GM12892 (cell line): Measurements from ENCODE around the gene SOX2.

ENCODE experiments used
- DNase-seq: peaks from one replicate; pipeline ENCODE4 v3.0.0; 2011; ENCODE audit not compliant: insufficient read length
- FAIRE-seq: peaks from 2 replicates; lab custom pipeline; 2011; peaks lifted over from hg19 to GRCh38; lab: Jason Lieb, UNC
- POLR2A ChIP-seq: IDR thresholded peaks from 2 replicates; pipeline ENCODE4 v1.6.1; 2011; ENCODE audit warnings: low read depth, low read length, control low read depth
- POLR2AphosphoS5 ChIP-seq: IDR thresholded peaks from 2 replicates; pipeline ENCODE4 v1.6.1; 2011; ENCODE audit warnings: low read depth, low read length, control low read depth
- TAF1 ChIP-seq: IDR thresholded peaks from 2 replicates; pipeline ENCODE4 v1.6.1; 2011; ENCODE audit warnings: low read depth, mild to moderate bottlenecking, control low read depth, low read length, borderline replicate concordance

Gene SOX2

DNA sequence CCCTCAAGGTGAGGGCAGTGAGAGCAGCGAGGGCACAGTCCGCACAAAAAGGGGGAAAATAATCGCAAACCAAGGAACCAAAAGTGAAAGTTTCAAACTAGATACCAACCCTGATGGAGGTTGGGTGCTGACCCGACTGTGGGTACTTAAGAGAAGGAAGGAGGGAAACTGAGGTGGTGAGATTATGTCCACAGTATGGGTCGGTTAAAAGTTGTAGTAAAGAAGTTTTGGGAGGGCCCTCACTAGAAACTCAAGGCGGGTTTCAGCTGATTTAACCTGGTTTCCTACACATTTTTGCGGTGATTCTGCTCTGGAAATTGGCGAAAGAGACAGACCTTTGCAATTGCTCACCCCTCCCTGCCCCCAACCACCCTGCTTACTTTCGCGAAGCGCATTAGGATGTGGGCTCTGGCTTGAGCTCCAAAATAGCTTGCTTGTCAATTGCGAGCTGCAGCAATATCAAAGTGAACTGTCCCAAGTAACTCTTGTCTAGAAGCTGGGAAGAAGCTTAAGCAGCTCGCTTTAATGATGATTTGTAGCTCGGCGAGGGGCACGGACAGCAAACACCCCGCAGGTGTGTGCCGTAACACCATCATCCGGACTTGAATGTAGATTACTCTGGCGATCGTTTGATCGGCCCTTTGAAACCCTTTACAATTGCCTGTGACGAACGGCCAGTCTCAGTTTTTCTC lies 15.8 kb downstream of the SOX2 start:
- FAIRE-seq (no peak), DNase-seq (no peak)
- TF ChIP-seq POLR2AphosphoS5, result no peak
- TF ChIP-seq TAF1, result no peak
- no peak for TF ChIP-seq POLR2A

DNA sequence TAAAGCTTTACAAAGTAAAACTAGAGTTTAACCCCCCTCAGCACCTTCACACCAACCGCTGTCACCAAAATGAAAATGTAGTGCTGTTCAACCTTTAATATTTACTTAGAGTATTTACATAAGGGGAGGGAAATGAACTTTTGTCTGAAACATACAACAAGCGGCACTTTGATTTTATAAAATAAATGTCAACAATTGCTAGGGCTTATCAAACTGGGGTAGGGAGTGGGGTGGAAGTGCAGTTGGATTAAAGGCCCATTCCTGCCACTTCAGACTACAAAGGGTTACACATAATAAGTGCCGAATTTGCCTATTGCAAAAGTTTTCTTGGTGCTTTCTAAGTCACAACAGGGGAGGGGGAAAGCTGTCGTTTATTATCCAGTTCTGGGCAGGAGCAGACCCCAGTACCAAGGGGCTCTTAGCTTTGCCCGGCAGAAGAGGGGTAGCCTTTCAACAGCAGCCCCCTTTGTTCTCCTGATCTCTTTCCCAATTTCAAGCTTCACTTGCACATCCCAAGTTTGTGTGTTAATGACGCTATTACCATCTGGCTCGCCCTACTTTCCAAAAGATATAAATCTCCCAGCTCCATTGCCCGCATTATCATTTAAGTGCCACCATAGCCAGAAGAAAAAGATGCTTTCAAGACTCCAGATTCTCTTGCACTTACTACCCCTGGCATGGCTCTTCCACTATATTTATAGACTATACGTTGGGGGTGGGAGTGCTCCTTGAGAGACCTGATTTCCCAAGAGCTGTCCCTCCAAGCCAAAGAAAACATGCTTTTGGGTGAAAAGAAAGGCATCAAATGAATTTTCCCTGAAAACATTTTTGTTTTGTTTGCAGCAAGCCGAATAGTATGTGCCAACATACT lies 17.0 kb downstream of the SOX2 start:
- no peak for DNase-seq
- TF ChIP-seq POLR2A, result no peak
- no peak for TF ChIP-seq POLR2AphosphoS5
- TF ChIP-seq TAF1, result no peak
- FAIRE-seq, result no peak

DNA sequence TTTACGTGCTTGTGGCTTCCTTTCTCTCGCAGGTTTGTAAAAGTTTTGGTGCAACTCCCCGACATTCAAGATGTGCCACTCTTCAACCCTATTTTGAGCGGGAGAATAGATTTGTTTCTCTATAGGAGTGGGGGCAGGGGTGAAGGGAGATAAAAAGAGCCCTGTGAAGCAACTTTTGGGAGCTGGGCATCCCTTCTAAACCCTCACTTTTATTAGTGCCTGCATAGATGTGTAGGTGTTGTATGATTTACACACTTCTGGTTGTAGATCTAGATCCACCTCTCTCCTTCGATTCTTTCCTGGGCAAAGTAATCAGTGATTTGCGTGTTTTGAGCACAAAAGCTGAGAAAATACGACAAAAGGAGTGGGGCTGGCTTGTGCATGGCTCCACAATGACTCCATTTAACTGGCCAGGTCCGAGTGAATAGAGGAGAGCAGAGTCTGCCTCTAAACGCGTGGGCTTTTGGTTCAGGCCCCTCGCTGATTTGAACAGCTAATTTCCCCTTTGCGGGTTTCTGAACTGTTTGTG lies 17.7 kb downstream of the SOX2 start:
- no peak for TF ChIP-seq POLR2AphosphoS5
- TF ChIP-seq TAF1, result no peak
- no peak for TF ChIP-seq POLR2A
- no peak for DNase-seq
- FAIRE-seq, result no peak

DNA sequence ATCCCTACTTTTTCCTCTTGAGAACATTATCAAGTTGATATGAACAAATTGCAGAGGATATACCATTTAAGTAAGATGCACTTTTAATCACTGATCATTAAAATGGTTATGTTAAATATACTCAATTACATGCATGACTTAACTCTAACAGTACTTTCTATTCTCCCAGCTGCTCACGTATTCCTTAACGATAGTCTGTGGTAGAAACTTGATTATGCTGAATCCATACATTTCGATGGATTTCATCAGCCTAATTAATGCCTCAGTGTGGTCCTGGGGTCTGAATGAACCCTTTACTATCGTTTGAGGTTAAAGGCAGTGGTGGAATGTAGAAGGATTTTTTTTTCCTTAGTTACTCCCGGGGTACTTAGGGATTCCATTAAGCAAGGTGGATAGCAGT lies 18.6 kb downstream of the SOX2 start:
- no peak for FAIRE-seq

DNA sequence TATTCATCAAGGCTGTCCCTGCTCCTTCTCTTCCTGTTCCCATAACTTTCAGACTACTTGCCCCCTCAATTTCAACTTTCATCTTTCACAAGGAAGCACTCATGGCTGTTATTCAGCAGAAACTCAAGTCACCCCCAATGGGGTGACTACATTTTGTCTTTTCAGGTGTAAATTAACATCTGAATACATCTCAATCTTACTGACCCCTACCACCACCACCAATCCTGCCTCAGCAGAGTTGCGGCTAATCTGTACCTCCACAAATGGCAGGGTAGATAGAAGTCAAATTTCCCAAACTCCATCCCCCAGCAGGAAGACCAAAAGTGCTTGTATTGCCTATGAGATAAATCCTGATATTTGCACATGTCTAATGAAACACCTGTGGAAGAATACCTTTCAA lies 19.2 kb downstream of the SOX2 start:
- no peak for DNase-seq
- TF ChIP-seq POLR2A (no peak), POLR2AphosphoS5 (no peak), TAF1 (no peak)
- no peak for FAIRE-seq

More for the DNA sequence above, 18.6 kb downstream of the SOX2 start:
- no peak for DNase-seq
- TF ChIP-seq POLR2A (no peak), POLR2AphosphoS5 (no peak), TAF1 (no peak)

DNA sequence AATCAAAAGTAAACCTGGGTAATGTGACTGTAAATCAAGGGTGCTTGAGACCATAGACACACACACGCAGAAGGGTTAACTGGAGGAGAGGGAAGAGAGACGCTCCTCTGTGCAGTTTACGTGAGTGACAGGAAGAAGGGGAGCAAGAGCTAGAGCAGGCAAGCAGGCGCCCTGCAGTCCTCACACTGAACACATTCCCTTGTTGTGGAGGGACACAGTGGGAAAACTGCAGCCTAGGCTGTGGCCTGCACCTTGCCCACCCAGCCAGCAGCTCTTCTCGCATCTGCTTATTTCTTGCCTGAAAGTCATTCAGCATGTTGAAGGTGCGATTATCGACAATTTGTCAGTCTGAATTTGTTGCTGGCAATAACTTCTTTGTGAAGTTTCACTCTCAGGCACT lies 24.2 kb downstream of the SOX2 start:
- FAIRE-seq (no peak), DNase-seq (no peak)
- no peak for TF ChIP-seq POLR2AphosphoS5
- TF ChIP-seq POLR2A, result no peak
- no peak for TF ChIP-seq TAF1

DNA sequence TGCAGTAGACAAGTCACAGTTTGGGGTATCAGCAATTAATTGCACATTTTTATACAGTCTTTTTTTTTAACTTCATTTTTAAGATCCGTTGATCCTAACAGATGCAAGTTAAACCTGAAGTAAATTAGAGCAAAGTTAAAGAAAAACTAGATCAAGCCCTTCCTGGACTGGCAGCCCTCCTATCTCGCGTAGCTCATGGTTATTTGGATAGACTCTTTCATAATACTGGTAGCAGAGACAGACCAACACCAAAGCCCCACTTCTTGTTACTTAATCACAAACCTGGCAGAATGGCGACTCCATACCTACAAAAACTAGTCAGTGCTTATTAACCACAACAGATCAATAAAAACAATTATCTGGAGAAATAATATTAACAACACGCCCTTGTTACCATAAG lies 26.8 kb downstream of the SOX2 start:
- DNase-seq, result no peak
- no peak for FAIRE-seq
- TF ChIP-seq POLR2AphosphoS5 (no peak), POLR2A (no peak), TAF1 (no peak)

DNA sequence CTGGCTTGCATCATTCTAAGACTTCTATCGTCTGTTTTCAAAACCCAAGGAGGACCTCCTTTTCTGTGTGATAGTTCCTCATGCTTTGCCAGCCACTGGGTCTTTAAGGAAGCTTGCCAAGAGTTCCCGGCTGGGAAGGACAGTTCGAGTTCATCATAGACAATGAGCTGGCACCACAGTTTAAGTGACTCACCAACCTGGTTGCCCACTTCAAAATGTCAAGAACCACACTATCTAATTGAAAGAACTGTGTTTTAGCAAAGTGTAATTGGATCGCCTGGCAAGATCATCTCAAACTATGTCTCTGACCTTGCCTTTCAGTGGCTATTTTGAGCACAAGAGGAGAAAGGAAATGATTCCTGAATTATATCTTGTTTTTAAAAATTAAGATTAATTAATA lies 27.9 kb downstream of the SOX2 start:
- DNase-seq (no peak), FAIRE-seq (no peak)
- TF ChIP-seq TAF1 (no peak), POLR2A (no peak), POLR2AphosphoS5 (no peak)

DNA sequence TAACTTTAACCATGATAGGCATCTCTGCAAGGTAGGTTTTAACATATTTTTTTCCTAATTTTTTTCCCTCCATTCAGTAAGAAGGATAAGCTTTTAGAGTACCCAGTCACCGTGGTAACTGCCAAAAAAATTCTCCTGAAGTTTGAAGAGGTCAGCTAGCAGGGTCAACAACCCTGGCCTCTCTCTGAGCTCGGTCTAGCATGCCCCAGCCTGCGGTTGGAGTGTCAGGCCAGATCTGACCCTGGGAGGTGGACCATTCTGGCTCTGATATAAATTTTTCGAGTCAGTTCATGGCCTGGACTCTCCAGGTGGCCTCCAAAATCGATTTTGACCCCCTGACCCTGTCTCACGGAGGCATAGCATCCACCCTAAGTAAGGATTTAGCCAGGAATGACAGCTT lies 29.7 kb downstream of the SOX2 start:
- no peak for TF ChIP-seq POLR2A
- TF ChIP-seq POLR2AphosphoS5, result no peak
- TF ChIP-seq TAF1, result no peak
- DNase-seq, result no peak
- FAIRE-seq, result no peak

DNA sequence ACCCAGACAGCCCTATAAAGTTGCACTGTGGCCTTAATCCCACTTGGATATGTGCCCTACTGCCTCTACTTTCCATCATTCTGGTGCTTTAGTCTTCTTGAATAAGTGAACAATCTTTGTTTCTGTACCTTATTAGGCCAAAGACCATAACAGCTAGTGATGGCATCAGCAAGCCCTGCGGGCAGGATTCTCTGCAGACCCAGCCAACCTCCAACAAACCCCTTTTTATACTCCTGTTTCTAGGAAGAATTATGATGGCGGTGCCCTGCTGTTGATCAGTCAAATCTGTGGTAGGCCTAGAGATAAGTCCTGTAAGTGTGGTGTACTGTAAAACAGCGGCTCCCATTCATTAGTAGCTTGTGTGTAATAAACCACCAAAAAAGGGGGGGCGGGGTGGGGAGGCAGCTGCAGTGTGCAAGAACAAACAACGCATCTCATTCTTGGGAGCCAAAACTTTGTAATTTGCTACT lies 40.5 kb downstream of the SOX2 start:
- TF ChIP-seq POLR2AphosphoS5 (no peak), TAF1 (no peak), POLR2A (no peak)
- no peak for DNase-seq
- FAIRE-seq, result no peak

DNA sequence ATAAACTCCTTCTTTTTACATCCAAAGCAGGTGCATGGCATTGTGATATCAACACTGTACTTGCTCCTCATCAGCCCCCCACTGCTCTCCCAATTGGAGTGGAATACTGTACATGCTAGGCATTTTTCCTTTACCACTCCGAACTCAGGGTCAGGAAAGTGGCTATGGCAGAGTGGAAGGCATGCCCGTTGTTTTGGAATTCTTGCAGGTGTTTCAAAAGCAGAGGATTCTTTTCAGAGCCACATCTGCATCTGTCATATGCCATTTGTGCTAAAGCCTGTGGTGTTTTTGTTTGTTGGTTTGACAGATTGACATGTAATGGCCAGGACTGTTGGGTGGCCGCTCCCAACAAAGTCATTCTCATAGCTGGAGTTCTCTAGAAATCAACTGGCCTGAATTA lies 41.7 kb downstream of the SOX2 start:
- DNase-seq, result no peak
- TF ChIP-seq POLR2AphosphoS5 (no peak), TAF1 (no peak), POLR2A (no peak)
- no peak for FAIRE-seq

DNA sequence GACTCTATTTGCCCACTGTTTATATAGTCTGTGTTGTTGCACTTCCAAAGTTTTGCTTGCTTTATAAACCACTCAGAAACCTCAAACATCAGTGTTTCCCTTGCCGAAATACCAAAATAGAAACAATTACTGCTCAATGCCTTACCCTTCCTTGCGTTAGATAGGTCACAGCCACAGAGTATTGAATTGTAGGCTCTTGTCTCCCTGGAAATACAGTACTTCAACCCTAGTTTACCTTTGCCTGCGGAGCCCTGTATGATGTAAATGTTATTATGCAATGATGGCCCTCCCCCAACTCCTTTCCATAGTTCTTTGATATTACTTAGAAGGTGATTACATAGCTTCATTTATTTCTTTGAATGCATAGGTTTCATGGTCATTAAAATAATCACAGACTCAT lies 44.2 kb downstream of the SOX2 start:
- no peak for TF ChIP-seq POLR2A
- TF ChIP-seq POLR2AphosphoS5, result no peak
- no peak for TF ChIP-seq TAF1
- DNase-seq, result no peak
- FAIRE-seq, result no peak
